DOHH2 (cell line): ENCODE measurements around the gene CFAP210.

ENCODE experiments used
- H3F3A ChIP-seq: fragments of 200-600 bp; sonication (generic), shearing (Covaris generic); 2 replicates; pipeline ENCODE4 v1.6.0; 2016; ENCODE audit warnings: antibody characterized with exemption, mild to moderate bottlenecking; ENCODE audit not compliant: control insufficient read depth, insufficient read depth
- H3K27ac ChIP-seq: fragments of 200-600 bp; sonication (generic); 2 replicates; pipeline ENCODE4 v1.5.1; 2014; ENCODE audit warnings: low read depth, mild to moderate bottlenecking, low read length, moderate library complexity
- H3K27me3 ChIP-seq: fragments of 200-600 bp; sonication (generic); 2 replicates; pipeline ENCODE4 v1.6.1; 2014; ENCODE audit warnings: mild to moderate bottlenecking, low read length, mixed read lengths; ENCODE audit not compliant: control insufficient read depth
- H3K36me3 ChIP-seq: fragments of 200-600 bp; sonication (generic); 2 replicates; pipeline ENCODE4 v1.6.1; 2014; ENCODE audit warnings: mild to moderate bottlenecking, low read length, moderate library complexity, mixed read lengths; ENCODE audit not compliant: control insufficient read depth
- H3K4me1 ChIP-seq: fragments of 200-600 bp; sonication (generic); 2 replicates; pipeline ENCODE4 v1.6.1; 2014; ENCODE audit warnings: mild to moderate bottlenecking, low read length, mixed read lengths; ENCODE audit not compliant: control insufficient read depth
- H3K4me2 ChIP-seq: fragments of 200-600 bp; sonication (generic); 2 replicates; pipeline ENCODE4 v1.6.0; 2014; ENCODE audit warnings: mild to moderate bottlenecking, low read length, moderate library complexity
- H3K4me3 ChIP-seq: fragments of 200-600 bp; sonication (generic); 2 replicates; pipeline ENCODE4 v1.5.1; 2014; ENCODE audit warnings: mild to moderate bottlenecking, low read length, mixed read lengths
- H3K79me2 ChIP-seq: fragments of 200-600 bp; sonication (generic); 2 replicates; pipeline ENCODE4 v1.6.1; 2014; ENCODE audit warnings: mild to moderate bottlenecking, low read length, mixed read lengths; ENCODE audit not compliant: control insufficient read depth
- H3K9me2 ChIP-seq: fragments of 200-600 bp; sonication (generic); replicated peaks from 2 replicates; pipeline ENCODE4 v1.6.1; 2014; ENCODE audit warnings: mild to moderate bottlenecking, low read length, mixed read lengths; ENCODE audit not compliant: control insufficient read depth
- H3K9me3 ChIP-seq: fragments of 200-600 bp; sonication (generic); 2 replicates; pipeline ENCODE4 v1.6.1; 2014; ENCODE audit warnings: antibody characterized with exemption, low read length, mixed read lengths; ENCODE audit not compliant: control insufficient read depth, insufficient read depth
- H4K20me1 ChIP-seq: fragments of 200-600 bp; sonication (generic); 2 replicates; pipeline ENCODE4 v1.6.0; 2014; ENCODE audit warnings: low read depth, mild to moderate bottlenecking, antibody characterized with exemption, low read length, moderate library complexity; ENCODE audit not compliant: control insufficient read depth, insufficient read depth
- EZH2phosphoT487 ChIP-seq: fragments of 200-600 bp; sonication (generic); IDR thresholded peaks from 2 replicates; pipeline ENCODE4 v1.6.1; 2017; ENCODE audit warnings: borderline replicate concordance, mild to moderate bottlenecking, antibody characterized with exemption, low read length, moderate library complexity, mixed read lengths
- TF ChIP-seq, protein P1 (sequence below): fragments of 200-600 bp; sonication (generic); IDR thresholded peaks from one replicate; pipeline ENCODE4 v1.5.1; 2014; ENCODE audit warnings: antibody characterized with exemption, mild to moderate bottlenecking, low read depth, low read length; ENCODE audit not compliant: poor library complexity, severe bottlenecking

The CFAP210 gene

DNA sequence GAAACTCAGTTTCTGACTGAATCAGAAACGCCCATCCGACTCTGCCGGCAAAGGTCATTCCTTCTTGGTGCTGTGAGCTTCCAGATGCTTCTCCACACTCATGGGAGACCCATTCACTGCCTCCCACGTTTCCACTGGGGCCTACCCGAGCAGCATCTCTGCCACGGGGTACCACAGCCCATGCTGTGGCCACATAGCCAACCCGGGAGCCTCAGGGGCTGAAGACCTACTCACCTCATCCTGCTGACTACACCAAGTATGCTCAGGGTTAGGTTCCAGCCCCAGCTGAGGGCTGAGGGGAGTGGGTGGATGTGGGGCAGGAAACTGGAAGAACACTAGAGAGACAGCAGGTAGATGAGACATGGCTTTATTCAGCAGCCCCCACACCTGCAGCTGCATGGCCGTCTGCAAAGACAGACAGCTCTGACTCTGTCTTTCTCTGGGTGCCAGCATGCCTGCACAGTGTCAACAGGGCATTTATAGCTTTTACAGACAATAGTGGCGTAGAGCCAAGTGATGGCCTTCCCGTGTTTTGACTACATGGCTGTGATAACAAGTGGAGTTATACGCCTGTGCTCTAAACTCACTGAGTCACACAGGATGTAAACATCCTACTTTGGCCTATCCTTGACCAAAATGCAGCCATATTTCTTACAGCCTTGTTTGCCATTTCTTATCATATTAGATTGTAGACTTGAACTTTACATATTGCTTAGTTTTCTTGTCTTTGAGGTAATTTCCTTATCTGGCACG, 22.9 kb upstream of the CFAP210 start:
- Histone ChIP-seq H3K9me3 (peaks cover 3% of the 10 kb centered on the region; the same call in 1 of the 2 replicates), H3K4me3 (no peak overlapping the region), H3K9me2 (no peaks in the 10 kb centered on the region), H4K20me1 (no peaks in the 10 kb centered on the region), H3K4me1 (no peaks in the 10 kb centered on the region), H3K27me3 (no peaks in the 10 kb centered on the region), H3K79me2 (no peaks in the 10 kb centered on the region), H3K27ac (no peak overlapping the region), H3F3A (no peaks in the 10 kb centered on the region), H3K36me3 (no peaks in the 10 kb centered on the region), H3K4me2 (no peak overlapping the region)
- TF ChIP-seq EZH2phosphoT487 = no peak
- TF ChIP-seq, protein P1, sequence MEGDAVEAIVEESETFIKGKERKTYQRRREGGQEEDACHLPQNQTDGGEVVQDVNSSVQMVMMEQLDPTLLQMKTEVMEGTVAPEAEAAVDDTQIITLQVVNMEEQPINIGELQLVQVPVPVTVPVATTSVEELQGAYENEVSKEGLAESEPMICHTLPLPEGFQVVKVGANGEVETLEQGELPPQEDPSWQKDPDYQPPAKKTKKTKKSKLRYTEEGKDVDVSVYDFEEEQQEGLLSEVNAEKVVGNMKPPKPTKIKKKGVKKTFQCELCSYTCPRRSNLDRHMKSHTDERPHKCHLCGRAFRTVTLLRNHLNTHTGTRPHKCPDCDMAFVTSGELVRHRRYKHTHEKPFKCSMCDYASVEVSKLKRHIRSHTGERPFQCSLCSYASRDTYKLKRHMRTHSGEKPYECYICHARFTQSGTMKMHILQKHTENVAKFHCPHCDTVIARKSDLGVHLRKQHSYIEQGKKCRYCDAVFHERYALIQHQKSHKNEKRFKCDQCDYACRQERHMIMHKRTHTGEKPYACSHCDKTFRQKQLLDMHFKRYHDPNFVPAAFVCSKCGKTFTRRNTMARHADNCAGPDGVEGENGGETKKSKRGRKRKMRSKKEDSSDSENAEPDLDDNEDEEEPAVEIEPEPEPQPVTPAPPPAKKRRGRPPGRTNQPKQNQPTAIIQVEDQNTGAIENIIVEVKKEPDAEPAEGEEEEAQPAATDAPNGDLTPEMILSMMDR = no peak

DNA sequence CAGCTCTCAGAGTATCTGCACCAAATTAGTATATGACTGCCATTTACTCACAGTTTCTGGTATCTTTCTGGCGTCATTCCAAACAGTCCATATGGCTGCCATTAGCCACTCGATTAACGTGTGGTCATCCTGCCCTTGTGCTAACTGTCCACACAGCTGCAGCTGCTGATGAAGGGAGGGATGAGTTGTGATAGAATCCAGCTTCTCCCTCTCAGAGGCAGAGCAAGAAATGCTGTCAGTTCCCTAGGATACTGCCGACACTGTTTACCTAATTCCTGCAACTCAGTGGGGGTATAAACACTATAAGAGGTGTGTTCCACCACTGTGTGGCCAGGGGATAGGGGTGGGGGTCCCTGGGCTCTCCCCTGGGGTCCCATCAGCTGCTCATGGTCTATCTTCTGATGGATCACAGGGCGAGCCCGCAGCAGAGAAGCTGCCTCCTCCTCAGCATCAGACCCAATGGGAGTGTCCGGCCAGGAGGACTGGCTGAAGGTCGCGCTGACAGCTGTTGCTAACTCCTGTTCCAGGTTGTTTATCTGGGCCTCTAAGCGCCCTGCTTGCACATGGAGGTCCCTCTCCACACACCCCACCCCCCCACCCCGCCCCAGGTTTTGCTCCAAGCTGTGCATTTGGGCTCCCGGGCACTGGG, 22.2 kb upstream of the CFAP210 start:
- H3F3A ChIP-seq = no peaks in the 10 kb centered on the region
- no peak overlapping the region for H3K4me2 ChIP-seq
- H4K20me1 ChIP-seq = no peaks in the 10 kb centered on the region
- TF ChIP-seq, protein P1 = no peak
- TF ChIP-seq EZH2phosphoT487 = no peak
- H3K27ac ChIP-seq = no peak overlapping the region
- H3K4me1 ChIP-seq = no peaks in the 10 kb centered on the region
- H3K36me3 ChIP-seq = no peaks in the 10 kb centered on the region
- H3K4me3 ChIP-seq = no peak overlapping the region
- no peaks in the 10 kb centered on the region for H3K79me2 ChIP-seq
- H3K9me3 ChIP-seq = peaks cover 9% of the 10 kb centered on the region; the same call in 1 of the 2 replicates
- H3K9me2 ChIP-seq = no peaks in the 10 kb centered on the region
- no peaks in the 10 kb centered on the region for H3K27me3 ChIP-seq

DNA sequence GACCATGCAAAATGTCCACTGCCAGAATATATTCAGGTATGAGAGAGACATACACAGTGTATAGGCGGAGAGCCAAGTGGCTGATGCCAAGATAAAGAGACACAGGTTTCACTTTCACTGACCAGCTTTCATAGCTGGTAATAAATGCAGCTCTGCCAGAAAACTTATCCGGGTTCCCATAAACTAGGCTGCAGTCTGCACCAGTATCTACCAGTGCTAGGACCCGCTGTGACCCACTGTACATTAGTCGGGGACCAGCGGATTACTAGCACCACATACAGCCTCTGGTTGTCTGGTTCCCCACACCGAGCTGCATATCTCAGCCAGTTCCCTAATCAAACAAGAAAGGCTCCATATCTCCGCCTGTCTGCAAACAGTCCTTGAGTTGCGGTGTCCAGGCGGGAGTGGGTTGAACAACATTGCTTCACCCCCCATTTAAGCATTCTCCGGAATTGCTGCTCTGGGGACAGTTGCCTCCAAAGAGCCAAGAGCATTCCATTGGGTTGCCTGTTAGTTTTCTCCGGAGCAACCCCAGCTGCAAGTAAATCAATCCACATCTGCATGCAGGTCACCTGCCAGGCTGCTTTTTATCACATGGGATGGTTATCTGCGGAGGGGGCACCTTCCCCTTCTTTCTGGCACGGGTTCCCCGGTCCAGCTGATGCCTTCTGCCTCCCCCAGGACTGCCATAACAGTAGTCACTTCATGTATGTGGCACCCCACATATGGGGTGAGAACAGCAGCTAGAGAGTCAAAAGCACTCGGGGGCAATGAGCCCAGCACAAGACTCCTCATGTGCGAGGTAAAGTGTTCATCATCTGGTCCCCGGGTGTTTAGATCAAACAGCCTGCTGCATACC, 21.4 kb upstream of the CFAP210 start:
- no peak overlapping the region for H3K4me3 ChIP-seq
- H3K4me2 ChIP-seq = no peak overlapping the region
- TF ChIP-seq EZH2phosphoT487 = no peak
- TF ChIP-seq, protein P1 = no peak

More for the DNA sequence above, 21.4 kb upstream of the CFAP210 start:
- Histone ChIP-seq H3F3A (no peaks in the 10 kb centered on the region), H3K36me3 (no peaks in the 10 kb centered on the region), H3K27ac (no peak overlapping the region), H3K27me3 (no peaks in the 10 kb centered on the region), H3K4me1 (no peaks in the 10 kb centered on the region), H4K20me1 (no peaks in the 10 kb centered on the region), H3K9me2 (no peaks in the 10 kb centered on the region), H3K9me3 (peaks cover 9% of the 10 kb centered on the region; the same call in 1 of the 2 replicates), H3K79me2 (no peaks in the 10 kb centered on the region)
